Islet precursor cell (in vitro differentiated cells): ENCODE results near the gene GNA12.
"Not testable (repeated sequence)": the region's sequence is repeated elsewhere in the genome, so short reads cannot be mapped to it uniquely, and the experiment has no call there.

Experiments
- DNase-seq: peaks from one replicate; pipeline ENCODE4 v3.0.0-alpha.2; 2018

Gene GNA12

DNA sequence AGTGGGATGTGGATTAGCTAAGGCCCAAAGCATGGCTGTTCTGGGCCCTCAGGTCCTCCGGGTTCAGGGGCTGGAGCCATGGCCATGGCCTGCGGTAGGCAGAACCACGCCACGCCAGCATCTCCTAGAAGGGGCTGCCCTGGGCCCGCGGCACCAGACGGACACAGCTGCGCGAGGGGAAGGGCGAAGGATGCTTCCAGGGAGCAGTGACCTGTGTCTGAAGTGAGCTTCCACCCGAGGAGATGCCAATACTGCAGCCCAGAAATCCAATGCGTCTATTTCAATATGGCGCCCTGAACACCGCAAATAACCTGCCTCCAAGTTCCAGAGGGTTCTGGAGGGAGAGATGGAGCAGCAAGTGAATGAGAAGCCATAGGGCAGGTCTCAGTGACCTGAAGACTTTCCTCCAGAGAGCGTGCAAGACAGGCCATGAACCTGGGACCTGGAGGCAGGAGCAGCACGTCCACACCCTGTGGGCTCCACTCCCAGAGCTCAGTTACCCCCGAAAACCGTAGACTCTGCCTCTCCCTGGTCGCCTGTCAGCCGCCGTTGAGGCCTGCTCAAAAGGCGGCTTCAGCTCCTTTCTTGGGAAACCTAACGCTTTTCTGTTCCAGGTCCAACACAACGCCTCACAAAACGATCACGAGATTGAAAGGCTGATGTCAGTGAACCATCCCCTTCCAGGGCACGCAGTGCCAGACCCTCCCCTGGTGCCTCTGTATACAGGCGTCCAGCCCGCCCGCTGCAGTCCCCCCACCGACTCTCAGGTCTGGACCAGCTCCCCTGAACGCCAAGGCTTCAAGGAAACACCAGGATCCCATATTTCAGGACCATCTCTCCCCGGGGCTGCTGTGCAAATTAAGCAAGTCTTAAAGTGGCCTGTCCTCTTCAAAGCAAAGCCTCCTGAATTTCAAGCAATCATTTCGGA, 118.7 kb downstream of the GNA12 start:
- DNase-seq: no peak

DNA sequence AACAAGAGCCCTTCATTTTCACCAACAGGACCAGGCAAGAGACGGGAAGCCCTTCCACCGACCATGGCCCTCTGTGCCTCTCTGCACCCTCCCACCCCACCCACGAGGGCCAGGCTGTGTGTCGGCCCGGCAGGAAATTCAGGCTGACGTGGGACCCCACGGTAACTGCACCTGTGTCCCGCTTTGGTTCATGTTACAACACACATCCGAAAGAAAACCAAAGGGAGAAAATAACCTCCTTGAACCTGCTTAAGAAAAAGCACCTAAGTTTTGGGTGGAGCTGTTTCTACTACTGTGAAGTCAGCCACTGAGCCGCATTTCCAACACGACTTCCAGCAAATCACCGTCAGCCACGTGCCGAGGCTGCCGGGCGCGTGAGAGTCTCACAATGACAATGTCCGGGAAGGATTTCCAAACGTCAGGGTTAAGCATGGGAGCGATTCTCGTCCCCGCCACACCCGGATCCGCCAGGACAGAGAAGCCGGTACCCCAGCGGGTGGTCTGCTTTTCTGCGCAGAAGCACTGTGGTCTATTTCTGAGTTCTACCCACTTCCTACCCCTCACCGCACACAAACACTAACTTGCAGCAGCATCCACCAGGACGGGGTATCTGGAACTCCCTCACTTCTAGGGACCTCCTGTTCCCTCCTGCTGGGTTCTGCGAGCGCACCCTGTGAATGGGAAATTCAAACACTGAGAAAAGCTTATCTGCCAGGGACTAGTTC, 119.5 kb downstream of the GNA12 start:
- DNase-seq: no peak

DNA sequence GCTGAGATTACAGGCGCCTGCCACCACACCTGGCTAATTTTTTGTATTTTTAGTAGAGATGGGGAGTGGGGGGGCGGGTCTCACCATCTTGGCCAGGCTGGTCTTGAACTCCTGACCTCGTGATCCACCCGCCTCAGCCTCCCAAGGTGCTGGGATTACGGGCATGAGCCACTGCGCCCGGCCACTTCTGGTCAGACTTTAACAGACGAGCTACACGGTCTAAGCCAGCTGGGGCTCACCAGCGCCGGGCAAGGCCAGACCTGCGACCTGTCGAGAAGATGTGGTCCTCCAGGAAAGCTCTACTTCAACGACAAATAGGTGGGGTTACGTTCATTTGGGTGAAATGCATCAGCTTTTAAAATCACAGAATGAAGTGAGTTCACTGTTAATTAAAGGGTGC, 120.1 kb downstream of the GNA12 start:
- DNase-seq: not testable (repeated sequence)

- DNase-seq: no peak
Measured at GRCh38 chr7:2723138-2723850, 120.8 kb downstream of the GNA12 start.

DNA sequence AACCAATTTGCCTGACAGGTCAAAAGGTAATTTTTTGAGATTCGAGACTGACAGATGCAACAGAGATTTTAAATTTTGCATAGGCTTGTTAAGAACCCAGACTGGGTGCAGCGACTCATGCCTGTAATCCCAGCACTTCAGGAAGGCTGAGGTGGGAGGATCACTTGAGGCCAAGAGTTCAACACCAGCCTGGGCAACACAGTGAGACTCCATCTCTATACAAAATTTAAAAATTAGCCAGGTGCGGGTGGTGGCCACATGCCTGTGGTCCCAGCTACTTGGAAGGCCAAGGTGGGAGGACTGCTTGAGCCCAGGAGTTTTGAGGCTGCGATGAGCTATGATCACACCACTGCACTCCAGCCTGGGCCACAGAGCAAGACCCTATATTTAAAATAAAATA, 121.5 kb downstream of the GNA12 start:
- DNase-seq: no peak

- no peak for DNase-seq
Measured at GRCh38 chr7:2721842-2722241, 122.3 kb downstream of the GNA12 start.

DNA sequence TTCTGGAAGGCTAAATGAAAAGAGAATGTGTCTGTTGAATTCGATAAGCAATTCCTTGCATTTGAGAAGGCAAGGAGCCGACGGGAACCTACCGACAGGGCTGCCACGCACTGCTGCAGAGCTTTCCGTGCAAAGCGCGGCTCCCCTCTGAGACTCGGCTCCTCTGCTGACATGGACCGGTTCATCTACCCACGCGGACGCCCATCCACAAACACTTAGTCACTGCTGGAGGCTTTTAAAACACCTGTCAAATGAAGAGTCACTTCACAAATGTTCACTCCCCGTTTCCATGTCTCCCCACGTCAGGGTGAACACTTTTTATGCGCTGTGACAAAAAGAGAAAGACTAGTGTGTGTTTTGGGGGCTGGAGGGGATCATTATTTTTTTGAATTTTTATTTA, 124.1 kb downstream of the GNA12 start:
- DNase-seq: no peak

DNA sequence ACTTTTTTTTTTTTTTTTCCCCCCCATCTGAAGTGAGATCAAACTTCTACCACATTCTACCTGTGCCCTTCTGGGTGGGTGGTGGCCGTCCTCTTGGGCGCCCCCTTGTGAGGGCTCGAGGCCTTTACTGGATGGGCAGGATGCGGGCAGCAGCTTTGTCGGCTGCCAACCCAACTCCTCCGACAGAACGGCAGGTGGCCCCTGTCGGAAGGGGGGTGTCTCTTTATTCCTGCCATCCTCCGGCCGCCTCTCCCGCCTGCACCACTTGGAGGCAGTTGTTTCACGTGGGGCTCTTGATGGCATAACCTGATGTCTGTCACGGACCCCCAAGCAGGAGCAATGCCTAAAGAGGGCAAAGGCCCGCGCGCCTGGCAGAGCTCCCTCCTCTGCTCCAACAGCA, 125.1 kb downstream of the GNA12 start:
- no peak for DNase-seq

GRCh38 chr7:2718296-2718965, 125.7 kb downstream of the GNA12 start:
- DNase-seq: no peak

GRCh38 chr7:2717293-2718261, 126.5 kb downstream of the GNA12 start:
- DNase-seq: no peak

DNA sequence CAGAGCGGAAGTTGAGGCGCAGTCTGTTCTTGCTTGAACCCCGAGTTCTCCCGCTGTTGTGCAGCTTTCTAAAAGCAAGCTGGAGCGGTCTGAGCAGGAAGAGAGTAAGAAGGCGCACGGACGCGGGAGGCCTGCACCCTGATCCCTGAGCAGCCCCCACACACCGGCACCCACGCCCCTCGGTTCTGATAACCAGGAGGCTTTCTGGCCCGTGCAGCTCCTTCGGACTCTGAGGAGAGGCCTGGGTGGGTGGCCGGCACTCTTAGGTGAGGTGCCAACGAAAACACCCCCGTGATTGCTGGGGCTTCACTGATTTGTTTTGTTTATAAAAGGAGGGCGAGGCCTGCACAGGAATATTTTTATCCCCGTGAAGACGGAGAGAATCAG, 127.2 kb downstream of the GNA12 start:
- no peak for DNase-seq

- DNase-seq: no peak
Measured at GRCh38 chr7:2716488-2716887, 127.6 kb downstream of the GNA12 start.

DNA sequence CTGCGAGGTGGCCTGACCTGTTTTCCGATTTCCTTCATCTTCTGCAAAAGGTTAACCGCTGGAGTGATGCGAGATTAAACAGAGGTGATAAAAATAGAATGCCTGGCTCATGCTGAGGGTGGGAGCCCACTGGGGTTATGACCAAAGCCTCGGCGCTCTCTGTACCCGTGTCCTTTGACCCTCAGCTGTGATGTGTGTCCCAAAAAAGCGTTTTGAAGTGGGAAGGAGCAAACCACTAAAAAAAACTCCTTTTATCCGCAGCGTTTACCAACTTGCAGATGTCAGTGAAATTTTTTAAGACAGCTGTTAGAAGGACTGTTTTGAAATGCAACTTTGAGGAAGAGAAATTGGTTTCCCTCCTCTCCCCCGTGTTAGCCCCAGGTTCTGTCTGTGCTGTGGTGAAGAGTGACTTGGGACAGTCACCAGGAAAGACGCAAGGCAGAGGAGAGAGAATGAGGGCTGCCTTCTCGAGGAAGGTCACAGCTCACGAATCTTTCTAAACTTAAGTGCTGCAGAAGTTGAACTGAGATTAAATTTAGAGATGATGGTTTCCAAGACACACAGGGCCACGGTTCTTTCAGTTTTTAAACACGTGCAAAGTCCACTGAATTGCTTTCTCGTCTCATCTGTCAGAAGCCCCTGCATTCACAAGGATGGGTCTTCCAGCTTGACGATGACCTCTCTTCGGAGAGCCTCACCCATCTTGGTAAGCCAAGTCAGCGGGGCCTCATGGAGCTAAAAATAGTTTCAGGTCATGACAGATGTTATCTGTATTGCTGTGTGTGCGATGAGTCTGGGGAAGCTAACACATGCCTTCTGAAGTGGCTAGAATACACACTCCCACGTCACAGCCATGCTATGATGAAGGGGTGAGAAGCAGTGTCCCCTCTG, 128.5 kb downstream of the GNA12 start:
- no peak for DNase-seq

- DNase-seq: no peak
Measured at GRCh38 chr7:2714636-2715035, 129.5 kb downstream of the GNA12 start.

- no peak for DNase-seq
Measured at GRCh38 chr7:2713978-2714377, 130.1 kb downstream of the GNA12 start.

DNA sequence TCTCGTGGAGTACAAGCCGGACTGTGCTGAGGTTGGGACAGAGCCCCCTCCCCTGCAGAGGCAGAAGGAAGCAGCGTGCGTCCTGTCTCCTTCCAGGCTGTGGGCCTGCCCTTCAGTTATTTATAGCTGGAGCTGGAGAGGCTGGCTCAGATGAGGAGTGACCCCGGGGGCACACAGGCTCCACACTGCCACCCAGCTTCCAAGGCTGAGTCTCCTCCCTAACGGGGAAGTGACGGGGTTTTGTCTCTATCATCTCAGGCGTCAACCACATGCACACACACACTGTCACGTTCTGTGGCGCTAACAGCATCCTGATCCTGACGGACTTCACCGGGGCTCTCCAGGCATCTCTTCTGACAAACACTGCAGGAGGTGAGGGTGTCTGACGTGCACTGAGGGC, 130.7 kb downstream of the GNA12 start:
- peak; percentile 74 for DNase-seq

GRCh38 chr7:2711895-2712675, 132.0 kb downstream of the GNA12 start:
- no peak for DNase-seq

DNA sequence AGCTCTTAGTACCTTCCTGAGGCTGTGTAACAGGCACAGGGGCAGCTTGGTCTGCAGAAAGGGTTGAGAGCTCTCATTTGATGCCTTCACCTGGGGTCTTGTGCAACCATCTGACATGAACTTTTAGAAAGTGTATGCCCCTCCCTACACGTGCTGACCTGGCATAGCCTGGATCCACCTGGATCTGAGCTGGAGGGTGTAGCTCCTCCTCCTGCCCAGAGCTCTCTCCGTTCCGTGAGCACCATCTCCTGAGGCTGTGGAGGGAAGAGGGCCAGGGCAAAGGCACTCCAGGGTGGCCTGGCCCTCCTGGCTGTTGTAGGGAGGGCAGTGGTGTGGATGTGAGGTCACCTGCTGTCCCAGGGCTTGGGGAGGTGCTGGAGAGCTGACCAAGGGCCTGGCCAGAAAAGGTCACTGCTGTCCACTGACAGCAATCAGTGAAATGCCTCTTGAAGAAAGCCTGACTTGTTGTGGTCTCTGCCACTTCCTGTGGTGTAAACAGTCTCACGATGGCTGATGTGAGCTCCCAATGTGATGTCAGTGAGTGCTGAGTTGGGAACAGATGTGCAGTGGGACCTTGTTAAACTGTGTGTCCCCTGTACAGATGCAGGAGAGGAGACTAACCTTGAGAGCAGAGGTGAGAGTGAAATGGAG, 133.1 kb downstream of the GNA12 start:
- no peak for DNase-seq

DNA sequence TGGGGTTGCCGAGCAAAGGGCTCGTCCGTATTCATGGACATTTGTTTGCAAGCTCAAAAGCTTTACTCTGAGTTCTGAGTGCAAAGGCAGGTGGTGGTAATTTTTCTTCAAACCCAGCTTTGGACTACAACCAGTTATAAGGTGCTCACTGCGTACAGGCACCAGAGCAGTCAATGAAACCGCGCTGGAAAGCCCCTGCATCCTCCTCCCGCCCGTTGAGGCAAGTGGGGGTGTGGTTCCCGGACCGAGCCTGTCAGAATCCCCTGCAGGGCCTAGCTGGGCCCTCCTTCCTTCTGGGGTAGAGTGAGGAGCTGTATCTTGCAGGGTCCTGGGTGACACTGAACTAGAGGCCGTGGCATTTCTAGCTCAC, 133.8 kb downstream of the GNA12 start:
- no peak for DNase-seq
